Superior temporal gyrus (tissue), 1 donor: Measurements from ENCODE around the gene SEC22B.
"Not testable (repeated sequence)": the region's sequence is repeated elsewhere in the genome, so short reads cannot be mapped to it uniquely, and the experiment has no call there.

ENCODE experiments used
- DNase-seq: peaks from one replicate; pipeline ENCODE4 v3.0.0-alpha.2; 2016; ENCODE audit errors: extremely low spot score

The SEC22B gene

GRCh38 chr1:120176092-120176855, at the start of gene SEC22B:
TSS of gene SEC22B (minus strand) at chr1:120176520. CDS start at chr1:120176381, 139 bp downstream.
- DNase-seq = peak; percentile 97

DNA sequence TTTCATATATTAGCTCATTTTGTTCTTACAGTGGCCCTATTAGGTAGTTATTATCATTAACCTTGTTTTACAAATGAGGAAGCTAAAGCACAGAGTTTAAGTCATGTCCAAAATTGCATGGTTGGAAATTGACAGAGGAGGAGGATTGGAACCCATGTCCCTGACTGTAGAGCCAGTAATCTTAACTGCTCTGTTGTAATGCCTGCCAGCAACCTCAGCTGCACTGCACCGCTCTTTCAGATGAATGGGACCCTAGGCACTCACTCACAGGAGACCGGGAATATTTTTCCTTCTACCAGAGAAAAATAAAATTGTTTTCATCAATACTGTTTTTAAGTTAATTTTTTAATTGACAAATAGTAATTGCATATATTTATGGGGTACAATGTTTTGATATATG, 41.6 kb upstream of the SEC22B start:
- not testable (repeated sequence) for DNase-seq

GRCh38 chr1:120217175-120217929, 41.0 kb upstream of the SEC22B start:
- DNase-seq = not testable (repeated sequence)

- DNase-seq = not testable (repeated sequence)
Measured at GRCh38 chr1:120213606-120214005, 37.3 kb upstream of the SEC22B start.

GRCh38 chr1:120210754-120211153, 34.4 kb upstream of the SEC22B start:
- not testable (repeated sequence) for DNase-seq

DNA sequence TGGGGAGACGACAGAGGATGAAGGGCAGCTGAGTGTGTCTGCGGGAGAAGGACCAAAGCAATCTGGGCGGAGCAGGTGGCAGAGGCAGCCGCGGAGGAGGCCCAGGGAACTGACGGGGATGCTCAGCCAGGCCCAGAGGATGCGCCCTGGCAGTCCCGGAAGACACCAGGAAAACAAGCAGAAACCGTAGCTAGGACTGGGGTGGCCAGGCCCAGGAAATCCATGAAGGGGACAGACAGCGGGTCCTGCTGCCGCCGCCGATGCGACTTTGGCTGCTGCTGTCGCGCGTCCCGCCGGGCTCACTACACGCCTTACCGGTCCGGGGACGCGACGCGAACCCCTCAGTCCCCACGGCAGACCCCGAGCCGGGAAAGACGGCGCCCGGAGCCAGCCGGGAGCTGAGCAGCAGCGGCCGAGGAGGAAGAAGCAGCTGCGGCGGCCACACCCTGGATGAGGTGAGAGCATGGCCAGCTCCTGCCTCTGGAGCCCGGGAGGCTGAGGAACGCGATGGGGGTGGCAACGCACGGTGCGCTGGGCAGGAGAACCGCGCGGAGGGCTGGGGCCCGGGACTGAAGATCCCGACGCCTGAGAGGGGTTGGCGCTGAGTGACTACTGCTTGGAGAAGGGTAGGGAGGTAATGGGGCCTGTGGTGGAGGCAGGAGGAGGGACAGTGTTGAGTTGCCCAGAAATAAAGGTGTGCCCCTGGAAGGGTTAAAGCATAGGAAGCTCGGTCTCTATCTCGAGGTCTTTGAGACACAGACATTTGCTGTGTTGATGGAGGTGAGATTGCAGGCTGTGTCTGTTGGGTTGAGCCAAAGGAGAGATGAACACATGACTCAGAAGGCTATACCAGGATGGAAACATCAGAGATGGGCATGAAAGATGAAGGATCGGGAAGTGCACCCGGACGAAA, 20.8 kb upstream of the SEC22B start:
- peak; percentile 28 for DNase-seq

GRCh38 chr1:120188626-120189025, 12.3 kb upstream of the SEC22B start:
- not testable (repeated sequence) for DNase-seq

- not testable (repeated sequence) for DNase-seq
Measured at GRCh38 chr1:120182176-120182707, 5.9 kb upstream of the SEC22B start.

- DNase-seq = peak; percentile 31
Measured at GRCh38 chr1:120179811-120180690, 3.7 kb upstream of the SEC22B start.

- peak; percentile 36 for DNase-seq
Measured at GRCh38 chr1:120178799-120179756, 2.8 kb upstream of the SEC22B start.

DNA sequence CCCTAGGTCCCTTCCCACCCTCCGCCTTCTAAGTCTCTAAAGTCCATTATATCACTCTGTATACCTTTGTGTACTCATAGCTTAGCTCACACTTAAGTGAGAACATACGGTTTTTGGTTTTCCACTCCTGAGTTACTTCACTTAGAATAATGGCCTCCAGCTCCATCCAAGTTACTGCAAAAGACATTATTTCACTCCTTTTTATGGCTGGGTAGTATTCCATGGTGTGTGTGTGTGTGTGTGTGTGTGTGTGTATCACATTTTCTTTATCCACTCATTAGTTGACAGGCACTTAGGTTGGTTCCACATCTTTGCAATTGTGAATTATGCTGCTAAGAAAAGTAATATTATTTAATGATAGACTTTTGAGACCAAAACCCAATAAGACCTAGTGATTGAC, 1.7 kb upstream of the SEC22B start:
- DNase-seq = not testable (repeated sequence)

- DNase-seq = not testable (repeated sequence)
Measured at GRCh38 chr1:120175688-120176087, 632 bp downstream of the SEC22B start.

- not testable (repeated sequence) for DNase-seq
Measured at GRCh38 chr1:120164761-120165160, 11.6 kb downstream of the SEC22B start.

DNA sequence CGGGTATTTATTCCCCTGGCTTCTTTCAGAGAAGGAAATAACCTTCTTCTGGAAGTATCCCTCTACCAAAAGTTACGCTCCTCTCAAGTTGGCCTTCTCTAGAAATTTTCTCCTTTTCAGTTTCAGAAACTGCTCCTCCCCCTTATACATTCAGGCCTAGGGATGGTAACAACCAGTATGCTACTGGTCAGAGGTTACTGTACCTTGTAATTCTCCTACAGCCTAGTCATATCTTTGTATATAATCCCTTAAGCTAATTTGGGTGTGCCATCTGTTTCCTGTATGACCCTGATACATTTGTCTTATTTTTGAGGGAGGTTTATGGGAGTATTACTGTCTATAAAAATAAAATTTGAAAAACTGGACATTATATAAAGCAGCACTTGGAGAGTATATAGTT, 14.3 kb downstream of the SEC22B start:
- not testable (repeated sequence) for DNase-seq

- DNase-seq = not testable (repeated sequence)
Measured at GRCh38 chr1:120158495-120158894, 17.8 kb downstream of the SEC22B start.

DNA sequence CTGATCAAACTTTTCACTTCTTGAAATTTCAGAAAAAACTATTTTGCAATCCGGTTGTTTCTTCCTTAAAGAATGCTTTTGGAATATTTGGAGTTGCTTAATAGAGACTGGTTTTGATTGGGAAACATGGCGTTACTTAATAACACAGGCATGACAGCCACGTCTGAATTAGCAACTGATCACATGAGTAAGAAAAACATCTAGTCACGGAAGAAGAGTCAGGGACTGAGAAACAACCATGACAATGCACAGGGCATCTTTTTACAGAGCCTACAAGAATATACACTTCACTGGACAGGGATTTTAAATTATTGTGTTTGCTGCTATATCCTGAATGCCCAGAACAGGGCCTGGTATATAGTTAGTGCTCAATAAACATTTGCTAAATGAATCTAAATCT, 18.2 kb downstream of the SEC22B start:
- DNase-seq = not testable (repeated sequence)

- DNase-seq = not testable (repeated sequence)
Measured at GRCh38 chr1:120150138-120150822, 26.0 kb downstream of the SEC22B start.

GRCh38 chr1:120149420-120150059, 26.8 kb downstream of the SEC22B start:
- DNase-seq = not testable (repeated sequence)
